NCI-H446 (cell line): ENCODE data around the gene HMGN4.

Experiments used
- DNase-seq, 2 experiments: peaks; one replicate each; lab custom pipeline; 2025; lab: John Stamatoyannopoulos, UW

Gene HMGN4

DNA sequence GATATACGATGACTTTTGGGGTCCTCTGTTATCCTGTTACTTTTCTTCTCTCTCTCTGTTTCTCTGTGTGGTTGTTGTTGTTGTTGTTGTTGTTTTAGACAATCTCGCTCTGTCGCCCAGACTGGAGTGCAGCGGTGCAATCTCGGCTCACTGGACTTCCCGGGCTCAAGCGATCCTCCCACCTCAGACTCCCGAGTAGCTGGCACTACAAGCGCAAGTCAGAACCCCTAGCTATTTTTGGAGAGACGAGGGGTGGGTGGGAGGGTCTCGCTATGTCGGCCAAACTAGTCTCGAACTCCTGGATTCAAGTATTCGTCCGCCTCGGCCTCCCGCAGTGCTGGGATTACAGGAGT is 39.5 kb downstream of the HMGN4 start:
- no peak for DNase-seq

DNA sequence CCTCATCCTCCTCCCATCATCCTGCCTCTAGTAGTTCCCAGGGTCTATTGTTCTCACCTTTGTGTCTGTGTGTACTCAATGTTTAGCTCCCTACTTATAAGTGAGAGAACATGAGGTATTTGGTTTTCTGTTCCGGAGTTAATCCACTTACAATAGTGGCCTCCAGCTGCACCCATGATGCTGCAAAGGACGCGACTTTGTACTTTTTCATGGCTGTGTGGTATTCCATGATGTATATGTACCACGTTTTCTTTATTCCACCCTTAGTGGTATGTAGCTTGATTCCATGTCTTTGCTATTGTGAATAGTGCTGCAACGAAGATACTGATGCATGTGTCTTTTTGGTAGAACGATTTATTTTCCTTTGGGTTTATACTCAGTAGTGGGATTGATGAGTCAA is 40.1 kb downstream of the HMGN4 start:
- no peak for DNase-seq

DNA sequence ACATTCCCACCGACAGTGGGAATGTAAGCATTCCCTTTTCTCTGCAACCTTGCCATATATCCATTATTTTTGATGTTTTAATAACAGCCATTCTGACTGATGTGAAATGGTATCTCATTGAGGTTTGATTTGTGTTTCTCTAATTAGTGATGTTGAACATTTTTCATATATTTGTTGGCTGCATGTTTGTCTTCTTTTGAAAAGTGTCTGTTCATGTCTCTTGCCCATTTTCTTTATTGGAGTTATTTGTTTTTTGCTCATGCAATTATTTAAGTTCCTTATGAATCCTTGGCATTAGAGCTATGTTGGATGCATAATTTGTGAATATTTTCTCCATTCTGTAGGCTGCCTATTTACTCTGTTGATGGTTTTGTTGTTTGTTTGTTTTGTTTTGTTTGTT is 40.6 kb downstream of the HMGN4 start:
- no peak for DNase-seq

DNA sequence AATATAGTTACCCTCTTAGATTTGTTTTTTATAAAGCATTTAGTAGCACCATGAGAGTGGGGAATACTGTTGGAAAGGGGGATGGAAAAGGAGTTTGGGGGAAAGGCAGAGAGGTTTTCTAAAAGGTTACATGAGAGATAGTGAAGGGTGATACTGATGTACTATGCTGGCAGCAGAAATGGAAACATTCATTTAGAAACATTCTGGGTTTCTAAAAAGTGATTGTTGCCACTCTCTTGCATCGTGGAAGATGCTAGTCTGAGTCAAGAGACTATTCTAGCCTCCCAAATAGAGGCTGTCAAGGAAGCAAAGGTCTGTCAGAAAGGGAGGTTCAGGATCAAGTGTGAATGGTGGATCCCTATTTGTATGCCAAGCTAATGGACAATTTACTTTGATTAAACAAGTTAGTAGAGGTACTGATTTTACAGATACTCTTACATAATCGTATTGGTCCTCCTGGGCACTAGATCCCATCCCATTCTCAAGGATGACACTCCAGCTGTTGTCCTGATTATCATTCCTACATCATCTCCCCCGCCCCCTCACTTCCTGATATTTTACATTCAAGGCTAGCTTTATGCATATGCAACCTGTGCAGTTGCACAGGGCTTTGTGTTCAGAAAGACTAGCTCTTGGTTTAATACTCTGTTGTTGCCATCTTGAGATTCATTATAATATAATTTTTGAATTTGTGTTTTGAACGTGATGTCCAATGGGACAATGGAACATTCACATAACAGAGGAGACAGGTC is 43.2 kb downstream of the HMGN4 start:
- no peak for DNase-seq

DNA sequence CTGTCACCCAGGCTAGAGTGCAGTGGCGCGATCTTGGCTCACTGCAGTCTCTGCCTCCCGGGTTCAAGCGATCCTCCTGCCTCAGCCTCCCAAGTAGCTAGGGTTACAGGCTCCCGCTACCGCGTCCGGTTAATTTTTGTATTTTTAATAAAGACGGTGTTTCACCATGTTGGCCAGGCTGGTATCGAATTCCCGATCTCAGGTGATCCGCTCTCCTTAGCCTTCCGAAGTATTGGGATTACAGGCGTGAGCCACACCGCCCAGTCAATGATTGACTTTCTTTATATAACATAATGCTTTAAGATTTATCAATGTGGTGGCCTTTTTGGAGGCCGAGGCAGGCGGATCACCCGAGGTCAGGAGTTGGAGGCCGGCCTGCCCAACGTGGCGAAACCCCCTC is 50.8 kb downstream of the HMGN4 start:
- DNase-seq = no peak

DNA sequence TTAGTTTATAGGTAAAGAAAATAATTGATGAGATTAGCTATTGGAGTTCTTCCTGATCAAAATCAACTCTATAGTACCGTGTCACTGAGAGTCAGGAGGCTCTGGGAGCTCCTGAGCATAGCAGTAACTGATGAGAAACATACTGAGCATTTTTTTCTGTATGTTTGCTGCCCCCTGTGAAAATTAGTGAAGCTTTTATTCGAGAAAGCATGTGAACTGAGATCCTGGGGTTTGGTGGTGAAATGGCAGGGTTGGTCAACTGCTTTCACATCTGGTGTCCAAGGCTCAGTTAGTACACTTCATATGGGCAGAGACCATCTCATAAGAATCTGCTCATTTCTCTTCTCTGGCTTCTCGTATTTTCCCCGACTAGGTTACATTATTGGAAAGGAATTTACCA is 54.5 kb downstream of the HMGN4 start:
- no peak for DNase-seq

DNA sequence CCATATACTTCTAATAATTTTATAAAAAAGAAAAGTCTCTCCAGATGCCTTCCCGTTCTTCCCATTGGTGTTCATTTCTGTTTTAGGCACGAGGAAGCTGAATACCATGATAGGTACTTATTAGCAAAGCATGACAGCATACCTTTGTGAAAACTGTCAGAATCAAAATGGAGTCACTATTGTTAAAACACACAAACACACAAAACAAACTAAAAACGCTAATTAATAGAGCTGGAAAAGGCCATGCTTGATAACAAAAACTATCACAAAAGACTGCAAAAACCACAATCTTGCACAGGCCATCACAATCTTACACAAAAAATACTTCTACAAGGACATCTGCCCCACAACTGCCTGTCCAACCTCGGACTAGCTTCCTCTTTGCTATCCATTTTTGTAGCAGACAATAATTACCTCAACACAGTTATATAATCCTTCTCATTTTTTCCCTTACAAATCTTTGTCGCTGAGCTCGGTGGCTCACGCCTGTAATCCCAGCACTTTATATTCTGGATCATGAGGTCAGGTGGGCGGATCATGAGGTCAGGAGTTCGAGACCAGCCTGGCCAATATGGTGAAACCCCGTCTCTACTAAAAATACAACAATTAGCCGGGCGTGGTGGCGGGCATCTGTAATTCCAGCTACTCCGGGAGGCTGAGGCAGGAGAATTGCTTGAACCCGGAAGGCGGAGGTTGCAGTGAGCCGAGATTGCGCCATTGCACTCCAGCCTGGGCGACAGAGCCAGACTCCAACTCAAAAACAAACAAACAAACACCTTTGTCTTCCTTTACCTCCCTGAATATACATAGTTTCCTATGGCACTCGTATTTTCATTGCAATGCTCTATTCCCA is 55.3 kb downstream of the HMGN4 start:
- DNase-seq = no peak

DNA sequence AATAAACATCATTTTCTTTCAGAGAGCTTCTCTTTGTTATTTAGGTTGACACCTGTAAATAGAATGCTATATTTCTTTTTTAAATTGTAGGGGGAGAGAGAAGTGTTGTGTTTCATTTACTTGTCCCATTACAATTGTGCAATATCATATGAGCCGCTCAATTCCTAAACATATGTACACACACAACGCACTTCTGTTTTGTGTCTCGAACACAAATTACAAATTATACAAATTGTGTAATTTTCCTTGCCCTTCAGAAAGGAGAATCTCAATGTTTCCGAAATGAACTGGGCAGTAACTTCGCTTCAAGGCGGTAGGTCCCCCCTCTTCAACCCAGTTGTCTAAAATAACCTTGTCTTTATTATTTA is 55.9 kb downstream of the HMGN4 start:
- no peak for DNase-seq

DNA sequence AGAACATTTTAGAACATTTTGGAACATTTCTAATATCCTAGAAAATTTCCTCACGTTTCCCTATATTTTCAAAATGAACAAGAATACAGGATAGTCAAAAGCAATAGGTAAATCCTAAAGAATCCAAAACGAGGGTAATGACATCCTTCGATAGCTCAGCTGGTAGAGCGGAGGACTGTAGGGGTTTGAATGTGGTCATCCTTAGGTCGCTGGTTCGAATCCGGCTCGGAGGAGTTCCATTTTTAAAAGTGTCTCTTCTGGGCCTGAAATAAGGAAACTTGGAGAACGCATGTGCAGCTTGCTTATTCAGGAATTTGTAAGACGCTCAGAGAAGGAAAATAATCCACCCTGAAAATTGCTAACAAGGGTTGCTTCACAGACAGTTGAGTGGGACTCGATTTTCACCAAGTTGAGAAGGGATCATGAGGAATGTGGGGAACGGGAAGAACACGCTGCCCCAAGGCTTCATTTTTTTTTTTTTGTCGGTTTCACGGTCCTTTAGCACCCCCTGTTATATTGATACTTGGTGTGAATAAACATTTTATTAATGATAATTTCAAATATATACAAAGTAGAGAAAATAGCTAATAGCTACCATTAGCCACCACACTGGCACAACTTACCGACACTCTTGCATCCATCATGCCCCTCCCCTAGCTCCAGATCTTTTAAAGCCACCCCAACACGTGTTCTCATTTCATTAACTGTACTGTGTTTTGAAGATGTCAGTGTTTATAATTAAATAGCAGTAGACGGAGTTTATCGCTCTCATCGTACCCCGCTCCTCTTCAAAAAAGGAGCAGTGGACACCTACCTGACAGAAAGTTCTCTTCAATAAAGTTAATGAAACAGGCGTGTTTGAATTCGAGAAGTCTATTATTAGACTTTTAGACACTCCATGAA is 56.8 kb downstream of the HMGN4 start:
- DNase-seq = peak; percentile 3 to 64

DNA sequence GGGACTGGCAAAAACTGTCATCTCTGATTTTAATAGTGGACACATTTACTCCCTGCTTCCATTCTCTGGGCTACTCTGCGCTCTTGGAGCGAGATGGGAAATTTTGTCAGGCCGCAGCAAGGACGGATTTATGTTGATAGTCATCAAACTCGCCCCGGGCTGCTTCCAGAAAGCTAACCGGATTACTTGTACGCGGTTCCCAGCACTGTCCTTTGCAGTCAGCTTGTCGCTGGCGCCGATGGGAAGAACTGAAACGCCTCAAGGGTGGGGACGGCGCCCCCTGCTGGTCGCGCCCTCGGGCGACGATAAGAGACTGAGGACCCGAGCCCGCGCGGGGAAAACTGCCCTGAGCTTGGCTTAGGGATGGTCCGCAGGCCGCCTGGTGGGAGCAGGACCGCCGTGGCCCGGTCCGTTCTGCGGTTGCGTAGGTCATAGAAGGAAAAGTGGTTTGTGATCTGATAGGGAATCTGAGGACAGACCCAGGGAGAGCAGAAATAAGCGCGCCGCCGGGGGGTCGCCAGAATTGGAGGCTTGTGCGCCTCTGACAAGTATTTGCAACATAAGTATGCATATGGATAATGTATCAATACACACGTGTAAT is 57.6 kb downstream of the HMGN4 start:
- peak; percentile 76 to 94 for DNase-seq
